Upper lobe of left lung (tissue), 4 donors: Measurements from ENCODE around the gene SAMD1.

Source experiments
- POLR2A ChIP-seq, 4 donors: fragments of 450-650 bp; IDR thresholded peaks; one replicate each; pipeline ENCODE4 v1.5.1; 2016 to 2017; ENCODE audit warnings: antibody characterized with exemption in 4 of 4, mild to moderate bottlenecking in 2 of 4
- TF ChIP-seq, protein P1 (sequence below), 6 experiments: fragments of 450-650 bp in 4 of 6; fragments of 200-600 bp in 2 of 6; sonication (generic) in 2 of 6; IDR thresholded peaks; one replicate each; pipeline ENCODE4 v1.5.1; 2016 to 2019; ENCODE audit warnings: antibody characterized with exemption in 6 of 6

DNA sequence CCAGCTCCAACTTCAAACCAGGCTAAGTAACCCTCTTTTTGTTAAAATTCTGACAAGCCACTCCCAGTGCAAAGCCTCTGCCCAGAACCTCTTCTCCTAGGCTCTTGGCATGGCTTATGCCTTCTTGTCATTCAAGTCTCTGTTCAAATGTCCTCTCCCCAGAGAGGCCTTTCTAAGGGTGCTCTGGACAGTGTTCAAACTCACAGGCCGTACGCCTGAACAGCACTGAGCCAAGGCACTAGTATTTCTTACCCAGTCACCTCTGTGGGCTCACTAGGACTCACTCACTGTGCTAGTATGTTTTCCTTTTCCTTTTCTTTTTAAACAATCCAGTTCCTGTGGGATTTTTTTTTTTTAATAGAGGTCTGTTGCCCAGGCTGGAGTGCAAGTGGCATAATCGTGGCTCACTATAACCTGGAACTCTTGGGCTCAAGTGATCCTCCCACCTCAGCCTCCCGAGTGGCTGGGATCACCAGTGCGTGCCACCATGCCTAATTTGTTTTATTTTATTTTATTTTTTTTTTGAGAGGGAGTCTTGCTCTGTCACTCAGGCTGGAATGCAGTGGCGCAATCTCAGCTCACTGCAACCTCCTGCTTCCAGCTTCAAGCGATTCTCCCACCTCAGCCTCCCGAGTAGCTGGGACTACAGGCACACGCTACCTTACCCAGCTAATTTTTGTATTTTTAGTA lies 48.2 kb upstream of the SAMD1 start:
- TF ChIP-seq, protein P1, sequence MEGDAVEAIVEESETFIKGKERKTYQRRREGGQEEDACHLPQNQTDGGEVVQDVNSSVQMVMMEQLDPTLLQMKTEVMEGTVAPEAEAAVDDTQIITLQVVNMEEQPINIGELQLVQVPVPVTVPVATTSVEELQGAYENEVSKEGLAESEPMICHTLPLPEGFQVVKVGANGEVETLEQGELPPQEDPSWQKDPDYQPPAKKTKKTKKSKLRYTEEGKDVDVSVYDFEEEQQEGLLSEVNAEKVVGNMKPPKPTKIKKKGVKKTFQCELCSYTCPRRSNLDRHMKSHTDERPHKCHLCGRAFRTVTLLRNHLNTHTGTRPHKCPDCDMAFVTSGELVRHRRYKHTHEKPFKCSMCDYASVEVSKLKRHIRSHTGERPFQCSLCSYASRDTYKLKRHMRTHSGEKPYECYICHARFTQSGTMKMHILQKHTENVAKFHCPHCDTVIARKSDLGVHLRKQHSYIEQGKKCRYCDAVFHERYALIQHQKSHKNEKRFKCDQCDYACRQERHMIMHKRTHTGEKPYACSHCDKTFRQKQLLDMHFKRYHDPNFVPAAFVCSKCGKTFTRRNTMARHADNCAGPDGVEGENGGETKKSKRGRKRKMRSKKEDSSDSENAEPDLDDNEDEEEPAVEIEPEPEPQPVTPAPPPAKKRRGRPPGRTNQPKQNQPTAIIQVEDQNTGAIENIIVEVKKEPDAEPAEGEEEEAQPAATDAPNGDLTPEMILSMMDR (IDR thresholded peaks at IDR 0.05), result no peak
- TF ChIP-seq POLR2A (IDR thresholded peaks at IDR 0.05), result no peak
